HepG2 (cell line): ENCODE data around the gene TAS1R1. TPM values are rescaled to one million over a fixed set of nuclear protein-coding genes. Genes with fewer than 3 reads are reported as not detected.

Experiments
- ATAC-seq: fragments of 200-7000 bp; cut with Tn5 transposase; 3 replicates; pipeline ENCODE4 v1.9.1; 2020; ENCODE audit warnings: mild to moderate bottlenecking, moderate library complexity
- BruUV-seq: library from RNA; stranded (reverse); fragments of 400-500 nt; replicated peaks from 2 replicates; lab custom pipeline; 2021; lab: Mats Ljungman, UMichigan
- CTCF ChIA-PET: fragments of 300-600 bp; formaldehyde crosslinking; extraction: SDS; loops from one replicate; lab custom pipeline; 2021; ENCODE audit warnings: low total read pairs, inconsistent platforms, low intra/inter-chr PET ratio; lab: Yijun Ruan, JAX
- POLR2A ChIA-PET: fragments of 350-600 bp; sonication (Branson Sonifier 250); formaldehyde crosslinking; loops from one replicate; lab custom pipeline; 2020; ENCODE audit warnings: antibody characterized with exemption, inconsistent platforms; lab: Yijun Ruan, JAX
- DNase-seq: peaks from one replicate; pipeline ENCODE4 v3.0.0-alpha.2; 2015; ENCODE audit warnings: low spot score
- FAIRE-seq: peaks from 3 replicates; lab custom pipeline; 2011; peaks lifted over from hg19 to GRCh38; lab: Jason Lieb, UNC
- H2AFZ ChIP-seq: one replicate; pipeline ENCODE4 v1.6.1; 2011; ENCODE audit warnings: low read length, inconsistent platforms
- H3K27ac ChIP-seq: fragments of 300-600 bp; 3 replicates; pipeline ENCODE4 v1.8.0; 2011; ENCODE audit warnings: mixed run types, mild to moderate bottlenecking, mixed read lengths, low read length, inconsistent platforms; ENCODE audit not compliant: insufficient read depth; ENCODE audit errors: extremely low read length
- H3K27me3 ChIP-seq, 2 experiments: fragments of 200-600 bp in 1 of 2; 2 replicates in 1 of 2; 3 replicates in 1 of 2; pipeline versions ENCODE4 v1.6.0 to v1.8.0; 2011; ENCODE audit warnings: low read length in 2 of 2, mild to moderate bottlenecking in 2 of 2, moderate library complexity in 2 of 2, inconsistent platforms in 1 of 2; ENCODE audit not compliant: insufficient read depth in 2 of 2, control insufficient read depth in 1 of 2
- H3K36me3 ChIP-seq, 2 experiments: fragments of 200-600 bp in 1 of 2; replicated peaks in 1 of 2; 2 replicates in 1 of 2; 3 replicates in 1 of 2; pipeline versions ENCODE4 v1.5.1 to v1.8.0; 2011; ENCODE audit warnings: low read length in 2 of 2, inconsistent platforms in 1 of 2; ENCODE audit not compliant: insufficient read depth in 2 of 2, control insufficient read depth in 1 of 2
- H3K4me1 ChIP-seq: 2 replicates; pipeline ENCODE4 v1.5.1; 2012; ENCODE audit warnings: low read length, inconsistent platforms; ENCODE audit not compliant: insufficient read depth
- H3K4me2 ChIP-seq: 2 replicates; pipeline ENCODE4 v1.6.0; 2011; ENCODE audit warnings: low read depth, low read length, inconsistent platforms
- H3K4me3 ChIP-seq, 3 experiments: fragments of 200-600 bp in 1 of 3; sonication (generic), shearing (Covaris generic) in 1 of 3; replicated peaks in 1 of 3; 2 replicates each; pipeline ENCODE4 v1.5.1; 2011 to 2016; ENCODE audit warnings: low read length in 3 of 3, inconsistent platforms in 2 of 3, low read depth in 2 of 3, mild to moderate bottlenecking in 2 of 3, control low read depth in 1 of 3, mixed read lengths in 1 of 3; ENCODE audit not compliant: insufficient read depth in 1 of 3
- H3K79me2 ChIP-seq: one replicate; pipeline ENCODE4 v1.6.1; 2011; ENCODE audit warnings: low read length, inconsistent platforms; ENCODE audit not compliant: insufficient read depth
- H3K9ac ChIP-seq: 2 replicates; pipeline ENCODE4 v1.6.0; 2011; ENCODE audit warnings: mild to moderate bottlenecking, low read depth, low read length, inconsistent platforms; ENCODE audit not compliant: insufficient read depth
- H3K9me3 ChIP-seq: 2 replicates; pipeline ENCODE4 v1.5.1; 2012; ENCODE audit warnings: mild to moderate bottlenecking, low read length
- H4K20me1 ChIP-seq: 2 replicates; pipeline ENCODE4 v1.6.0; 2011; ENCODE audit warnings: inconsistent platforms, mild to moderate bottlenecking, low read length, moderate library complexity; ENCODE audit not compliant: insufficient read depth
- CBFB ChIP-seq: sonication (generic); formaldehyde crosslinking; IDR thresholded peaks from 2 replicates; pipeline ENCODE4 v1.4.0; 2020; ENCODE audit warnings: missing genetic modification reagents
- CC2D1A ChIP-seq: sonication (generic); formaldehyde crosslinking; IDR thresholded peaks from 2 replicates; pipeline ENCODE4 v1.8.1; 2023; ENCODE audit warnings: mild to moderate bottlenecking, missing genetic modification reagents
- CEBPG ChIP-seq: IDR thresholded peaks from 2 replicates; pipeline ENCODE4 v1.6.1; 2016
- GABPA ChIP-seq, 2 experiments: IDR thresholded peaks; 2 replicates each; pipeline ENCODE4 v1.6.1; 2011 to 2016; ENCODE audit warnings: low read depth in 2 of 2, low read length in 1 of 2, missing biosample characterization in 1 of 2, missing genetic modification characterization in 1 of 2
- GMEB1 ChIP-seq: sonication (generic); formaldehyde crosslinking; IDR thresholded peaks from 2 replicates; pipeline ENCODE4 v1.5.1; 2020; ENCODE audit warnings: missing genetic modification reagents, mild to moderate bottlenecking, borderline replicate concordance
- KDM2A ChIP-seq: sonication (generic); formaldehyde crosslinking; IDR thresholded peaks from 2 replicates; pipeline ENCODE4 v1.4.0; 2020; ENCODE audit warnings: low read depth, missing genetic modification reagents, borderline replicate concordance
- KMT2B ChIP-seq: IDR thresholded peaks from 2 replicates; pipeline ENCODE4 v1.6.1; 2016; ENCODE audit warnings: missing genetic modification reagents, missing compliant biosample characterization
- MAZ ChIP-seq, 2 experiments: sonication (generic) in 1 of 2; formaldehyde crosslinking in 1 of 2; IDR thresholded peaks; 2 replicates each; pipeline versions ENCODE4 v1.5.0 to v1.6.1; 2012 to 2020; ENCODE audit warnings: low read depth in 2 of 2, mild to moderate bottlenecking in 2 of 2, borderline replicate concordance in 1 of 2, improper control_type of control experiment in 1 of 2, low read length in 1 of 2, missing genetic modification reagents in 1 of 2, moderate library complexity in 1 of 2
- MLXIP ChIP-seq: sonication (generic); formaldehyde crosslinking; IDR thresholded peaks from 2 replicates; pipeline ENCODE4 v1.9.0; 2021; ENCODE audit warnings: missing genetic modification reagents, borderline replicate concordance
- RFX5 ChIP-seq: IDR thresholded peaks from 2 replicates; pipeline ENCODE4 v1.6.1; 2011; ENCODE audit warnings: low read depth, low read length, improper control_type of control experiment
- ZNF264 ChIP-seq: sonication (generic); formaldehyde crosslinking; IDR thresholded peaks from 2 replicates; pipeline ENCODE4 v1.4.0; 2020; ENCODE audit warnings: missing genetic modification reagents
- ZNF282 ChIP-seq: fragments of 450-650 bp; IDR thresholded peaks from 2 replicates; pipeline ENCODE4 v1.6.1; 2018; ENCODE audit not compliant: partially characterized antibody
- ZNF296 ChIP-seq: sonication (generic); formaldehyde crosslinking; conservative IDR thresholded peaks from 2 replicates; pipeline ENCODE4 v1.5.0; 2020; ENCODE audit warnings: mild to moderate bottlenecking, missing genetic modification reagents
- ZNF614 ChIP-seq: IDR thresholded peaks from 2 replicates; pipeline ENCODE4 v1.6.1; 2018; ENCODE audit warnings: missing biosample characterization, missing genetic modification reagents, inconsistent platforms, borderline replicate concordance
- ZNF816 ChIP-seq: sonication (generic); formaldehyde crosslinking; IDR thresholded peaks from 2 replicates; pipeline ENCODE4 v1.8.0; 2022; ENCODE audit warnings: missing genetic modification reagents, mild to moderate bottlenecking, borderline replicate concordance
- ZSCAN21 ChIP-seq: sonication (generic); formaldehyde crosslinking; IDR thresholded peaks from 2 replicates; pipeline ENCODE4 v1.8.0; 2022; ENCODE audit warnings: mild to moderate bottlenecking, missing genetic modification reagents, moderate library complexity, borderline replicate concordance
- WGBS: methylation state at CpG from one replicate; pipeline ENCODE4 v1.1.6; 2017; ENCODE audit warnings: low lambda C conversion rate; 5-methylcytosine and 5-hydroxymethylcytosine counted together
- in situ Hi-C: cut with HindIII; loops from 2 replicates; pipeline ENCODE4 v1.10.0; 2017; ENCODE audit warnings: low pct_unique_long_range_greater_than_20kb; ENCODE audit not compliant: extremely low pct_ligation_motif_present
- intact Hi-C: fragments of 100-400 bp; cut with micrococcal nuclease; formaldehyde crosslinking; loops from one replicate; pipeline ENCODE4 v1.10.0; 2022; ENCODE audit not compliant: unreplicated experiment
- polyA plus RNA-seq, 8 experiments: library from polyadenylated mRNA; depleted of rRNA in 3 of 8; stranded (reverse) in 7 of 8; unstranded in 1 of 8; fragments of >200 nt; fragmentation: Illumina TruSeq in 4 of 8; extraction: Trizol in 4 of 8; gene quantifications; 2 replicates each; pipeline versions ENCODE4 v1.2.1 to v1.2.3, GENCODE V29; 2011 to 2016; ENCODE audit warnings: low read depth in 4 of 8, missing spikeins in 1 of 8, mixed read lengths in 1 of 8; ENCODE audit not compliant: insufficient read depth in 1 of 8
- total RNA-seq, 5 experiments: library from RNA; depleted of rRNA; stranded (reverse); fragments of >200 nt; fragmentation: Illumina TruSeq; extraction: Trizol; gene quantifications; 2 replicates each; pipeline ENCODE4 v1.2.3, GENCODE V29; 2016; ENCODE audit warnings: low read depth in 1 of 5

The TAS1R1 gene
- total and polyA plus RNA-seq, 2 of the 13 experiments (the other 11 are each of a cell fraction or from before 2014, with no cell fraction given): 1.4 to 1.6 TPM

GRCh38 chr1:6579374-6580118 is 24.4 kb downstream of the TAS1R1 start, which contains the start of gene ZBTB48 (continued):
- TF ChIP-seq MLXIP (no peak), CC2D1A (CRISPR knock-in tag) (no peak), MAZ (IDR thresholded peaks at IDR 0.05; ENCODE audit: borderline replicate concordance, low read depth, low read length) (peak; percentile 63; the same call in 1 of the 2 replicates), MAZ (CRISPR knock-in tag; IDR thresholded peaks at IDR 0.05; ENCODE audit: low read depth) (peak; percentile 65; the same call in 1 of the 2 replicates), ZNF614 (no peak), ZNF816 (CRISPR knock-in tag) (no peak; the same call in 1 of the 2 replicates), ZNF282 (no peak), ZNF296 (CRISPR knock-in tag) (0 out of 2 replicates have a peak, but pooled peaks have one; percentile 42)
- TF ChIP-seq, all 625 proteins: peak for 164

GRCh38 chr1:6580119-6580592 is 25.0 kb downstream of the TAS1R1 start:
- TSS peak; percentile 60 for BruUV-seq
- POLR2A ChIA-PET: interaction anchor here (1.0 to 5.2 kb wide), 10 partner anchors 9 to 55 kb away, joined by 3 to 113 read pairs (median 6); partner anchors contain the start of genes KLHL21, NOL9 and TAS1R1
- FAIRE-seq: no peak
- TF ChIP-seq KDM2A (CRISPR knock-in tag) (peak; percentile 2; the same call in 1 of the 2 replicates), GABPA (IDR thresholded peaks at IDR 0.05; ENCODE audit: low read depth, low read length) (no peak), GABPA (CRISPR knock-in tag; IDR thresholded peaks at IDR 0.05; ENCODE audit: low read depth) (no peak), CEBPG (CRISPR knock-in tag) (no peak), RFX5 (no peak), CBFB (CRISPR knock-in tag) (0 out of 2 replicates have a peak, but pooled peaks have one; percentile 4), ZSCAN21 (0 out of 2 replicates have a peak, but pooled peaks have one; percentile 71), ZNF264 (CRISPR knock-in tag) (no peak), GMEB1 (CRISPR knock-in tag) (0 out of 2 replicates have a peak, but pooled peaks have one; percentile 59), KMT2B (CRISPR knock-in tag) (0 out of 2 replicates have a peak, but pooled peaks have one; percentile 10)

More at GRCh38 chr1:6580119-6580592, 25.0 kb downstream of the TAS1R1 start:
- no peak for DNase-seq
- Histone ChIP-seq H3K9me3 (no peaks in the 10 kb centered on the region), H3K9ac (peak overlapping the region; percentile 82), H3K27ac (peak overlapping the region; percentile 84), H2AFZ (no peak overlapping the region), H3K36me3 (no peaks in the 10 kb centered on the region), H4K20me1 (peaks cover 4% of the 10 kb centered on the region; the same call in 1 of the 2 replicates), H3K27me3 (no peaks in the 10 kb centered on the region), H3K79me2 (peaks cover 15% of the 10 kb centered on the region), H3K4me3 (peak overlapping the region; percentile 88 to 98 (median 91)), H3K4me2 (peak overlapping the region; percentile 96), H3K4me1 (peaks cover 57% of the 10 kb centered on the region)
- intact Hi-C loops: loop anchor here (5.0 kb wide), 1 partner anchor 47 kb away; no protein-coding TSS in a partner anchor
- peak; percentile 11 for ATAC-seq
- CTCF ChIA-PET: no interaction called here
- in situ Hi-C loops: no loop called here
- 1% methylated on average over 26 of the region's 30 CpGs for WGBS
